Brain microvascular endothelial cell (primary cell): ENCODE results near the gene RMND5B.
A peak's percentile ranks its signal among the peaks of the same experiment; 100 is the strongest.

Experiments used
- DNase-seq: peaks from one replicate; pipeline ENCODE4 v3.0.0-alpha.2; 2020
- H3K27ac ChIP-seq: fragments of 250-450 bp; sonication (Bioruptor Pico); 2 replicates; pipeline ENCODE4 v1.5.1; 2020; ENCODE audit warnings: mild to moderate bottlenecking, moderate library complexity
- H3K27me3 ChIP-seq: fragments of 250-450 bp; sonication (Bioruptor Pico); replicated peaks from 2 replicates; pipeline ENCODE4 v1.5.1; 2020; ENCODE audit warnings: mild to moderate bottlenecking
- H3K36me3 ChIP-seq: fragments of 250-450 bp; sonication (Bioruptor Pico); replicated peaks from 2 replicates; pipeline ENCODE4 v1.5.1; 2020; ENCODE audit warnings: mild to moderate bottlenecking
- H3K4me3 ChIP-seq: 2 replicates; pipeline ENCODE4 v1.5.1; 2011; ENCODE audit warnings: low read depth, mild to moderate bottlenecking, control low read depth, low read length, moderate library complexity
- CTCF ChIP-seq: IDR thresholded peaks from 2 replicates; pipeline ENCODE4 v1.5.1; 2011; ENCODE audit warnings: low read depth, mild to moderate bottlenecking, moderate library complexity, low read length, control low read depth, inconsistent platforms; ENCODE audit errors: missing control alignments
- in situ Hi-C: cut with HindIII; loops from 2 replicates; pipeline ENCODE4 v1.10.0; 2017; ENCODE audit warnings: low sequenced_read_pairs, low pct_ligation_motif_present

The RMND5B gene

GRCh38 chr5:178120607-178121357, 10.0 kb upstream of the RMND5B start:
- Histone ChIP-seq H3K27ac (no peak overlapping the region), H3K4me3 (no peak overlapping the region), H3K27me3 (peaks cover 7% of the 10 kb centered on the region), H3K36me3 (no peaks in the 10 kb centered on the region)
- peak; percentile 68 for TF ChIP-seq CTCF
- in situ Hi-C loops: no loop called here
- peak; percentile 41 for DNase-seq

- no peak for DNase-seq
- no peaks in the 10 kb centered on the region for H3K36me3 ChIP-seq
- no peak overlapping the region for H3K4me3 ChIP-seq
- peaks cover under 1% of the 10 kb centered on the region for H3K27me3 ChIP-seq
- no peak for TF ChIP-seq CTCF
- in situ Hi-C loops: no loop called here
- no peak overlapping the region for H3K27ac ChIP-seq
Observed at GRCh38 chr5:178121391-178122276, 9.2 kb upstream of the RMND5B start.

GRCh38 chr5:178122346-178122745, 8.5 kb upstream of the RMND5B start:
- no peaks in the 10 kb centered on the region for H3K27me3 ChIP-seq
- H3K27ac ChIP-seq: no peak overlapping the region
- no peaks in the 10 kb centered on the region for H3K36me3 ChIP-seq
- in situ Hi-C loops: no loop called here
- no peak for TF ChIP-seq CTCF
- DNase-seq: no peak
- no peak overlapping the region for H3K4me3 ChIP-seq

- TF ChIP-seq CTCF: no peak
- Histone ChIP-seq H3K27ac (no peak overlapping the region), H3K36me3 (no peaks in the 10 kb centered on the region), H3K27me3 (no peaks in the 10 kb centered on the region), H3K4me3 (no peak overlapping the region)
- in situ Hi-C loops: no loop called here
- no peak for DNase-seq
Observed at GRCh38 chr5:178123094-178123965, 7.5 kb upstream of the RMND5B start.

- Histone ChIP-seq H3K4me3 (no peak overlapping the region), H3K27ac (no peak overlapping the region), H3K36me3 (no peaks in the 10 kb centered on the region), H3K27me3 (no peaks in the 10 kb centered on the region)
- TF ChIP-seq CTCF: no peak
- in situ Hi-C loops: no loop called here
- no peak for DNase-seq
Observed at GRCh38 chr5:178123966-178124925, 6.6 kb upstream of the RMND5B start.
